SK-N-SH treated with all-trans-retinoic acid at 6 μM for 48 hours (cell line): ENCODE measurements around the gene TNRC6B.

ENCODE experiments used
- ATAC-seq: fragments of 200-7000 bp; cut with Tn5 transposase; 3 replicates; pipeline ENCODE4 v1.9.1; 2020; ENCODE audit warnings: mild to moderate bottlenecking, moderate library complexity
- ARNTL ChIP-seq: fragments of 450-650 bp; formaldehyde crosslinking; IDR thresholded peaks from 2 replicates; pipeline ENCODE4 v1.5.0; 2020; ENCODE audit warnings: low read depth, mild to moderate bottlenecking, moderate library complexity, borderline replicate concordance
- CREB5 ChIP-seq: fragments of 250-450 bp; sonication (Bioruptor Pico); IDR thresholded peaks from 2 replicates; pipeline ENCODE4 v1.5.1; 2020; ENCODE audit warnings: low read depth, mild to moderate bottlenecking, moderate library complexity
- CSDC2 ChIP-seq: fragments of 250-450 bp; sonication (Bioruptor Pico); IDR thresholded peaks from 2 replicates; pipeline ENCODE4 v1.5.0; 2020; ENCODE audit warnings: mild to moderate bottlenecking, moderate library complexity
- CSRNP3 ChIP-seq: fragments of 250-450 bp; sonication (Bioruptor Pico); IDR thresholded peaks from 2 replicates; pipeline ENCODE4 v1.5.1; 2021; ENCODE audit warnings: mild to moderate bottlenecking, moderate library complexity
- ESRRG ChIP-seq: fragments of 250-450 bp; sonication (Bioruptor Pico); IDR thresholded peaks from 2 replicates; pipeline ENCODE4 v1.6.1; 2021; ENCODE audit warnings: mild to moderate bottlenecking
- GLIS3 ChIP-seq: fragments of 250-450 bp; sonication (Bioruptor Pico); IDR thresholded peaks from 2 replicates; pipeline ENCODE4 v1.5.0; 2020; ENCODE audit warnings: mild to moderate bottlenecking, moderate library complexity
- ISL1 ChIP-seq: fragments of 250-450 bp; sonication (Bioruptor Pico); IDR thresholded peaks from 2 replicates; pipeline ENCODE4 v2.1.2; 2022; ENCODE audit warnings: mild to moderate bottlenecking, moderate library complexity
- OSR1 ChIP-seq: fragments of 250-450 bp; sonication (Bioruptor Pico); IDR thresholded peaks from 2 replicates; pipeline ENCODE4 v1.8.0; 2022; ENCODE audit warnings: moderate library complexity, mild to moderate bottlenecking, inconsistent platforms
- PPARA ChIP-seq: fragments of 250-450 bp; sonication (Bioruptor Pico); IDR thresholded peaks from 2 replicates; pipeline ENCODE4 v1.5.0; 2020; ENCODE audit warnings: mild to moderate bottlenecking, borderline replicate concordance
- TOX ChIP-seq: fragments of 250-450 bp; sonication (Bioruptor Pico); IDR thresholded peaks from 2 replicates; pipeline ENCODE4 v1.8.0; 2021; ENCODE audit warnings: mild to moderate bottlenecking, moderate library complexity, borderline replicate concordance
- TSHZ2 ChIP-seq: fragments of 250-450 bp; sonication (Bioruptor Pico); IDR thresholded peaks from 2 replicates; pipeline ENCODE4 v1.5.0; 2020; ENCODE audit warnings: mild to moderate bottlenecking, moderate library complexity
- ZC3H10 ChIP-seq: fragments of 250-450 bp; sonication (Bioruptor Pico); IDR thresholded peaks from 2 replicates; pipeline ENCODE4 v1.5.1; 2021; ENCODE audit warnings: mild to moderate bottlenecking, moderate library complexity
- ZFP30 ChIP-seq: fragments of 450-650 bp; formaldehyde crosslinking; IDR thresholded peaks from 2 replicates; pipeline ENCODE4 v1.5.0; 2022; ENCODE audit warnings: mild to moderate bottlenecking, moderate library complexity
- ZNF565 ChIP-seq: fragments of 450-650 bp; formaldehyde crosslinking; conservative IDR thresholded peaks from 2 replicates; pipeline ENCODE4 v1.5.0; 2020; ENCODE audit warnings: low read depth, mild to moderate bottlenecking, moderate library complexity
- ZNF70 ChIP-seq: fragments of 450-650 bp; formaldehyde crosslinking; IDR thresholded peaks from 2 replicates; pipeline ENCODE4 v1.5.0; 2020; ENCODE audit warnings: mild to moderate bottlenecking, moderate library complexity
- ZNF8 ChIP-seq: fragments of 450-650 bp; formaldehyde crosslinking; IDR thresholded peaks from 2 replicates; pipeline ENCODE4 v1.5.0; 2020; ENCODE audit warnings: mild to moderate bottlenecking, moderate library complexity
- TF ChIP-seq, protein P1 (sequence below): fragments of 250-450 bp; sonication (Bioruptor Pico); IDR thresholded peaks from 2 replicates; pipeline ENCODE4 v1.8.0; 2020; ENCODE audit warnings: mild to moderate bottlenecking, moderate library complexity, borderline replicate concordance
- TF ChIP-seq, protein P2 (sequence below): fragments of 250-450 bp; sonication (Bioruptor Pico); IDR thresholded peaks from 2 replicates; pipeline ENCODE4 v1.8.0; 2021; ENCODE audit warnings: low read depth, mild to moderate bottlenecking, moderate library complexity, borderline replicate concordance

TNRC6B gene

DNA sequence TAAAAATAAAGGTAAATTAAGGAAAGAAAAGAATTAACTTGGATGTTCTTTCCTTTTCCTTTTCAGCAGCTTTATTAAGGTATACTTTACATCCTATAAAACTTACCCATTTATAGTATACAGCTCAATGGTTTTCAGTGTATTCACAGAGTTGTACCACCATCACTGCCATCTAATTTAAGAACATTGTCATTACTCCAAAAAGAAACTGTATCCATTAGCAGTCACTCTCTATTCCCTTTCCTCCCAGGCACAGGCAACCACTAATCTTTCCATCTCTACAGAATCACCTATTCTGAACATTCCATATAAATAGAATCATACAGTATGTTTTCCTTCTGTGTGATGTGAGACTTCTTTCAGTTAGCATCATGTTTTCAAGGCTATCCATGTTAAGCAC is 38.9 kb upstream of the TNRC6B start:
- TF ChIP-seq ARNTL (CRISPR knock-in tag) (no peak), ISL1 (CRISPR knock-in tag) (no peak), OSR1 (CRISPR knock-in tag) (no peak), CREB5 (CRISPR knock-in tag) (no peak), TOX (CRISPR knock-in tag) (no peak), ZFP30 (no peak), ZNF70 (no peak), ZNF8 (CRISPR knock-in tag) (no peak), TSHZ2 (CRISPR knock-in tag) (no peak), CSRNP3 (CRISPR knock-in tag) (no peak), ZNF565 (CRISPR knock-in tag) (no peak), CSDC2 (CRISPR knock-in tag) (no peak), ESRRG (CRISPR knock-in tag) (no peak)
- TF ChIP-seq, protein P1, sequence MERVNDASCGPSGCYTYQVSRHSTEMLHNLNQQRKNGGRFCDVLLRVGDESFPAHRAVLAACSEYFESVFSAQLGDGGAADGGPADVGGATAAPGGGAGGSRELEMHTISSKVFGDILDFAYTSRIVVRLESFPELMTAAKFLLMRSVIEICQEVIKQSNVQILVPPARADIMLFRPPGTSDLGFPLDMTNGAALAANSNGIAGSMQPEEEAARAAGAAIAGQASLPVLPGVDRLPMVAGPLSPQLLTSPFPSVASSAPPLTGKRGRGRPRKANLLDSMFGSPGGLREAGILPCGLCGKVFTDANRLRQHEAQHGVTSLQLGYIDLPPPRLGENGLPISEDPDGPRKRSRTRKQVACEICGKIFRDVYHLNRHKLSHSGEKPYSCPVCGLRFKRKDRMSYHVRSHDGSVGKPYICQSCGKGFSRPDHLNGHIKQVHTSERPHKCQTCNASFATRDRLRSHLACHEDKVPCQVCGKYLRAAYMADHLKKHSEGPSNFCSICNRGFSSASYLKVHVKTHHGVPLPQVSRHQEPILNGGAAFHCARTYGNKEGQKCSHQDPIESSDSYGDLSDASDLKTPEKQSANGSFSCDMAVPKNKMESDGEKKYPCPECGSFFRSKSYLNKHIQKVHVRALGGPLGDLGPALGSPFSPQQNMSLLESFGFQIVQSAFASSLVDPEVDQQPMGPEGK = no peak
- TF ChIP-seq, protein P2, sequence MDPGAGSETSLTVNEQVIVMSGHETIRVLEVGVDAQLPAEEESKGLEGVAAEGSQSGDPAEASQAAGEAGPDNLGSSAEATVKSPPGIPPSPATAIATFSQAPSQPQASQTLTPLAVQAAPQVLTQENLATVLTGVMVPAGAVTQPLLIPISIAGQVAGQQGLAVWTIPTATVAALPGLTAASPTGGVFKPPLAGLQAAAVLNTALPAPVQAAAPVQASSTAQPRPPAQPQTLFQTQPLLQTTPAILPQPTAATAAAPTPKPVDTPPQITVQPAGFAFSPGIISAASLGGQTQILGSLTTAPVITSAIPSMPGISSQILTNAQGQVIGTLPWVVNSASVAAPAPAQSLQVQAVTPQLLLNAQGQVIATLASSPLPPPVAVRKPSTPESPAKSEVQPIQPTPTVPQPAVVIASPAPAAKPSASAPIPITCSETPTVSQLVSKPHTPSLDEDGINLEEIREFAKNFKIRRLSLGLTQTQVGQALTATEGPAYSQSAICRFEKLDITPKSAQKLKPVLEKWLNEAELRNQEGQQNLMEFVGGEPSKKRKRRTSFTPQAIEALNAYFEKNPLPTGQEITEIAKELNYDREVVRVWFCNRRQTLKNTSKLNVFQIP = no peak
- no peak for ATAC-seq

DNA sequence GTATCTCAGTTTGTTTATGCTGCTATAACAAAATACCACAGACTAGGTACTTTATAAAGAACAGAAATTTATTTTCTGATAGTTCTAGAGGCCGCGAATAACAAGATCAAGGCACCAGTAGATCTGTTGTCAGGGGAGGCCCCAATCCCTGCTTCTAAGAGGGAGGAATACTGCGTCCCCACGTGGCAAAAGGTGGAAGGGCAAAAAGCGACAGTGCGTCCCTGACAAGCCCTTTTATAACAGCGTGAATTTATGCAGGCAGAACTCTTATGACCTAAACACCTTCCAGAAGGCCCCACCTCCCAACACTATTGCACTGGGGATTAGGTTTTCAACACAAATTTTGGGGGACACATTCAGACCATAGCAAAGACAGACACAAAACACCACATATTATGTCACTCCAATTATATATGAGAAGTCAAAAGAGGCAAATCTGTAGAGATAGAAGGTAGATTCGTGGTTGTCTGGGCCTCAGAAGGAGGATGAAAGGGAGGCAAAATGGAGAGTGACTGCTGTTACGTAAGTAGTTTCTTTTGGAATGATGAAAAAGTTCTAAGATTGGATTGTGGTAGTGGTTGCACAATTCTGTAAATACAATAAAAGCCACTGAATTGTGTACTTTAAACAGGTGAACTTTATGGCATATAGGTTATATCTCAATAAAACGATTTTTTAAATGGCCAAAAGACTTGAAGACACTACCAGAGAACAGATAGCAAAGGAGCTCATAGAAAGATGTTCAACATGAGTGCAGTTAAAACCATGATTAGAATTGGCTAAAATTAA is 30.1 kb upstream of the TNRC6B start:
- ATAC-seq = no peak

More for the DNA sequence above, 30.1 kb upstream of the TNRC6B start:
- no peak for TF ChIP-seq PPARA (CRISPR knock-in tag)
- no peak for TF ChIP-seq ZNF565 (CRISPR knock-in tag)
- TF ChIP-seq TOX (CRISPR knock-in tag) = no peak
- TF ChIP-seq ZC3H10 = no peak
- TF ChIP-seq, protein P2 = no peak
- no peak for TF ChIP-seq GLIS3 (CRISPR knock-in tag)
- no peak for TF ChIP-seq CSRNP3 (CRISPR knock-in tag)
- no peak for TF ChIP-seq ZNF8 (CRISPR knock-in tag)
- no peak for TF ChIP-seq OSR1 (CRISPR knock-in tag)
